Natural killer cell (primary cell): ENCODE measurements around the gene CYP2S1. TPM values are rescaled to one million over a fixed set of nuclear protein-coding genes. Genes with fewer than 3 reads are reported as not detected.

Experiments used
- ATAC-seq, 3 donors: fragments of 150-1000 bp in 2 of 3; fragments of 200-7000 bp in 1 of 3; cut with Tn5 transposase; 1 replicate in 1 of 3; 2 replicates in 2 of 3; pipeline ENCODE4 v1.10.0; 2021; ENCODE audit warnings: mild to moderate bottlenecking in 2 of 3, moderate library complexity in 2 of 3
- DNase-seq, 2 donors: peaks; one replicate each; pipeline versions ENCODE4 v3.0.0 to v3.0.0-alpha.2; 2013 to 2021; ENCODE audit warnings: mixed read lengths in 1 of 2
- H3K27ac ChIP-seq: one replicate; pipeline ENCODE4 v1.5.1; 2013; ENCODE audit warnings: mild to moderate bottlenecking, low read length
- H3K27me3 ChIP-seq: one replicate; pipeline ENCODE4 v1.6.1; 2013; ENCODE audit warnings: low read length; ENCODE audit not compliant: control insufficient read depth, insufficient read depth
- H3K36me3 ChIP-seq: one replicate; pipeline ENCODE4 v1.6.1; 2013; ENCODE audit warnings: low read length; ENCODE audit not compliant: control insufficient read depth, insufficient read depth
- H3K4me1 ChIP-seq: one replicate; pipeline ENCODE4 v1.6.1; 2013; ENCODE audit warnings: low read length; ENCODE audit not compliant: control insufficient read depth, insufficient read depth
- H3K4me3 ChIP-seq: one replicate; pipeline ENCODE4 v1.5.1; 2013; ENCODE audit warnings: low read length
- H3K9me3 ChIP-seq: one replicate; pipeline ENCODE4 v1.6.1; 2013; ENCODE audit warnings: low read length; ENCODE audit not compliant: control insufficient read depth, insufficient read depth
- H3K27ac Mint-ChIP-seq, 2 donors: one replicate each; pipeline ENCODE4 v1.8.0; 2022; ENCODE audit warnings: mild to moderate bottlenecking in 2 of 2, mixed read lengths in 2 of 2, moderate library complexity in 1 of 2
- H3K27me3 Mint-ChIP-seq, 2 donors: one replicate each; pipeline ENCODE4 v1.8.0; 2022; ENCODE audit warnings: low read depth in 2 of 2, mixed read lengths in 2 of 2
- H3K36me3 Mint-ChIP-seq: one replicate; pipeline ENCODE4 v1.8.0; 2022; ENCODE audit warnings: mixed read lengths
- H3K4me1 Mint-ChIP-seq, 2 donors: one replicate each; pipeline ENCODE4 v1.8.0; 2022; ENCODE audit warnings: mixed read lengths in 2 of 2
- H3K4me3 Mint-ChIP-seq: one replicate; pipeline ENCODE4 v1.8.0; 2022; ENCODE audit warnings: mild to moderate bottlenecking, moderate library complexity, mixed read lengths
- H3K9me3 Mint-ChIP-seq, 2 donors: one replicate each; pipeline ENCODE4 v1.8.0; 2022; ENCODE audit warnings: mixed read lengths in 2 of 2
- WGBS: methylation state at CpG from one replicate; pipeline ENCODE4 v1.1.7; 2013; ENCODE audit warnings: missing lambda C conversion rate; ENCODE audit not compliant: insufficient coverage; 5-methylcytosine and 5-hydroxymethylcytosine counted together
- intact Hi-C: fragments of 100-400 bp; cut with micrococcal nuclease; formaldehyde crosslinking; loops from one replicate; pipeline ENCODE4 v1.14.2; 2022
- total RNA-seq, 4 donors: library from RNA; stranded (reverse); fragments of 120-200 nt in 1 of 4; gene quantifications; one replicate each; pipeline versions ENCODE4 v1.2.3 to v1.2.4, GENCODE V29; 2013 to 2022
- TF ChIP-seq, protein P1 (sequence below): fragments of 200-600 bp; IDR thresholded peaks from one replicate; pipeline ENCODE4 v1.8.0; 2022; ENCODE audit warnings: antibody characterized with exemption

Gene CYP2S1
- total RNA-seq, 3 donors from 2014 or later (not counting 1 experiment from before 2014, with no cell fraction given), result 0.78 to 1.6 (median 0.84) TPM

DNA sequence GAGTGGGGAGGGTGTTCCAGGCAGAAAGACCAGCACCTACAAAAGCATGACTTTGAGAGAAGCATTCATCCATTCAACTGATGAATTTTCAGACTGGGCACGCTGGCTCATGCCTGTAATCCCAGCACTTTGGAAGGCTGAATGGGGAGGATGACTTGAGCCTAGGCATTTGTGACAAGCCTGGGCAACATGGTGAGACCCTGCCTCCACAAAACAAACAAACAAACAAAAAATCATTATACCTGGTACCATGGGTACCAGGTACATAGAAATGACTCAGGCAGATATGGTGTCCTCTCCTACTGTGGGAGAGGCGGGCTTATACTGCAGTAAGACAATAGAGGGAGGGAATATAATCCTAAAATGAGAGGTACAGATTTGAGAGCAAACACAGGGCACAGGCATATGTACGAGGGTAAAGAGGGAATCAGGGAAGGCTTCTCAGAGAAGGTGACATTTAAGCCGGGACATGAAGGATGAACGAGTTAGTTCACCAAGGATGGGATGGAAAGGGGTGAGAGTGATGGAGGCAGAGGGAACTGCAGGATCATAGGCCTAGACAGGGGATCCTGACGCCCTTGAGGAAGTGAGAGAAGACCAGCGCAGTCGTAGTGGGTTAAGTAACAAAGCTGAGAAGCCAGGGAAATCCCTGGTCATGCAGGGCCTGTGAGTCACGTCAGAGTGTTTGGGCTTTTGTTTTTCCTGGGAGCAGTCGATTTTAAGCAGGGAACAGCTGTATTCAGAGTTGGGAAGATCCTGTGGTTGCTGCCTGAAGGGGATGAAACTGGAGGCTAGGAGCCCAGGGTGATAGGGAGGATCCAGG is 2.9 kb downstream of the CYP2S1 start:
- Mint-ChIP-seq H3K36me3 (no peaks in the 10 kb centered on the region), H3K27ac (no peak overlapping the region)
- no peak for ATAC-seq

DNA sequence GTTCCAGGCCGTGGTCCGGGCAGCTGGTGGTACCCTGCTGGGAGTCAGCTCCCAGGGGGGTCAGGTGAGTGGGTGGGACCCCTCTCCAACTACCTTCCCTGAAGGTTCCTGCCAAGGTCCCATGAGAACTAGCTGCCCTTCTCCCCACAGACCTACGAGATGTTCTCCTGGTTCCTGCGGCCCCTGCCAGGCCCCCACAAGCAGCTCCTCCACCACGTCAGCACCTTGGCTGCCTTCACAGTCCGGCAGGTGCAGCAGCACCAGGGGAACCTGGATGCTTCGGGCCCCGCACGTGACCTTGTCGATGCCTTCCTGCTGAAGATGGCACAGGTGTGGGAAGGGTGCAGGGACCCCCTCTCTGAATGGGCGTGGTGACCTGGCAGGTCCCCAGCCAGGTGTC is 5.5 kb downstream of the CYP2S1 start:
- DNase-seq (no peak), ATAC-seq (no peak)
- intact Hi-C loops, result no loop called here
- Histone ChIP-seq H3K27me3 (no peaks in the 10 kb centered on the region), H3K4me3 (no peak overlapping the region), H3K36me3 (no peaks in the 10 kb centered on the region), H3K27ac (no peak overlapping the region), H3K9me3 (no peaks in the 10 kb centered on the region), H3K4me1 (peaks cover 13% of the 10 kb centered on the region)
- Mint-ChIP-seq H3K9me3 (no peaks in the 10 kb centered on the region), H3K27me3 (peaks cover 20 to 23% of the 10 kb centered on the region in 2 donors), H3K27ac (no peak overlapping the region), H3K4me3 (no peak overlapping the region), H3K4me1 (peaks cover 0 to 6% of the 10 kb centered on the region in 2 donors), H3K36me3 (no peaks in the 10 kb centered on the region)
- TF ChIP-seq, protein P1, sequence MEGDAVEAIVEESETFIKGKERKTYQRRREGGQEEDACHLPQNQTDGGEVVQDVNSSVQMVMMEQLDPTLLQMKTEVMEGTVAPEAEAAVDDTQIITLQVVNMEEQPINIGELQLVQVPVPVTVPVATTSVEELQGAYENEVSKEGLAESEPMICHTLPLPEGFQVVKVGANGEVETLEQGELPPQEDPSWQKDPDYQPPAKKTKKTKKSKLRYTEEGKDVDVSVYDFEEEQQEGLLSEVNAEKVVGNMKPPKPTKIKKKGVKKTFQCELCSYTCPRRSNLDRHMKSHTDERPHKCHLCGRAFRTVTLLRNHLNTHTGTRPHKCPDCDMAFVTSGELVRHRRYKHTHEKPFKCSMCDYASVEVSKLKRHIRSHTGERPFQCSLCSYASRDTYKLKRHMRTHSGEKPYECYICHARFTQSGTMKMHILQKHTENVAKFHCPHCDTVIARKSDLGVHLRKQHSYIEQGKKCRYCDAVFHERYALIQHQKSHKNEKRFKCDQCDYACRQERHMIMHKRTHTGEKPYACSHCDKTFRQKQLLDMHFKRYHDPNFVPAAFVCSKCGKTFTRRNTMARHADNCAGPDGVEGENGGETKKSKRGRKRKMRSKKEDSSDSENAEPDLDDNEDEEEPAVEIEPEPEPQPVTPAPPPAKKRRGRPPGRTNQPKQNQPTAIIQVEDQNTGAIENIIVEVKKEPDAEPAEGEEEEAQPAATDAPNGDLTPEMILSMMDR, result no peak
- WGBS, result 93% methylated on average over 11 of the region's 11 CpGs

More for the DNA sequence above, 2.9 kb downstream of the CYP2S1 start:
- H3K9me3 ChIP-seq, result no peaks in the 10 kb centered on the region
- H3K9me3 Mint-ChIP-seq, result no peaks in the 10 kb centered on the region
- TF ChIP-seq, protein P1, result no peak
- peaks cover 7% of the 10 kb centered on the region for H3K27me3 ChIP-seq
- WGBS, result 76% methylated on average over 10 of the region's 10 CpGs
- intact Hi-C loops, result no loop called here
- peaks cover 0 to 14% of the 10 kb centered on the region in 2 donors for H3K4me1 Mint-ChIP-seq
- no peaks in the 10 kb centered on the region for H3K36me3 ChIP-seq
- H3K4me1 ChIP-seq, result peaks cover 13% of the 10 kb centered on the region
- no peak overlapping the region for H3K27ac ChIP-seq
- no peak overlapping the region for H3K4me3 ChIP-seq
- DNase-seq, result no peak
- no peak overlapping the region for H3K4me3 Mint-ChIP-seq
- peaks cover 34 to 43% of the 10 kb centered on the region in 2 donors for H3K27me3 Mint-ChIP-seq

DNA sequence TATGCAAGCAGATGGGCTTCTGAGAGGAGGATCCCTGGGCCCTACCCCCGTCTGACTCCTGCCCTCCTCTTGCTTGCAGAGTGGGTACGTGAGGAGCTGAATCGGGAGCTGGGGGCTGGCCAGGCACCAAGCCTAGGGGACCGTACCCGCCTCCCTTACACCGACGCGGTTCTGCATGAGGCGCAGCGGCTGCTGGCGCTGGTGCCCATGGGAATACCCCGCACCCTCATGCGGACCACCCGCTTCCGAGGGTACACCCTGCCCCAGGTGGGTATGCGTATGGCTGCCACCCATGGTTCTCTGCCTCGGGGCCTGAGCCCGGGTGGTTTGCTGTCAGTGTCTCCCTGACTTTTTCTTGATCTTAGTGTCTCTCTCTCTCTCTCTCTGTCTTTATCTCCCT is 10.4 kb downstream of the CYP2S1 start:
- H3K27ac Mint-ChIP-seq, result no peak overlapping the region
- H3K9me3 Mint-ChIP-seq, result no peaks in the 10 kb centered on the region
- DNase-seq (no peak), ATAC-seq (no peak)
- no peaks in the 10 kb centered on the region for H3K9me3 ChIP-seq
- no peaks in the 10 kb centered on the region for H3K27me3 ChIP-seq
- no peaks in the 10 kb centered on the region for H3K36me3 ChIP-seq
- H3K4me1 ChIP-seq, result no peaks in the 10 kb centered on the region
- WGBS, result 94% methylated on average over 18 of the region's 18 CpGs
- intact Hi-C loops, result loop anchor here (10.0 kb wide), 1 partner anchor 361 kb away; no protein-coding TSS in a partner anchor
- no peak overlapping the region for H3K4me3 ChIP-seq
- peaks cover 4 to 10% of the 10 kb centered on the region in 2 donors for H3K4me1 Mint-ChIP-seq
- H3K4me3 Mint-ChIP-seq, result no peak overlapping the region
- H3K27me3 Mint-ChIP-seq, result peaks cover 0 to 10% of the 10 kb centered on the region in 2 donors
- H3K27ac ChIP-seq, result no peak overlapping the region
- H3K36me3 Mint-ChIP-seq, result no peaks in the 10 kb centered on the region
- TF ChIP-seq, protein P1, result no peak
